HepG2 (cell line): ENCODE data around the gene ALG5. TPM values are rescaled to one million over a fixed set of nuclear protein-coding genes. Genes with fewer than 3 reads are reported as not detected.

Experiments
- AKNA ChIP-seq: sonication (generic); formaldehyde crosslinking; IDR thresholded peaks from 2 replicates; pipeline ENCODE4 v1.4.0; 2020; ENCODE audit warnings: missing genetic modification reagents, borderline replicate concordance
- BHLHE40 ChIP-seq: IDR thresholded peaks from 2 replicates; pipeline ENCODE4 v1.6.1; 2011; ENCODE audit warnings: low read length, improper control_type of control experiment
- DNMT1 ChIP-seq: sonication (generic); formaldehyde crosslinking; IDR thresholded peaks from 2 replicates; pipeline ENCODE4 v1.5.1; 2020; ENCODE audit warnings: mild to moderate bottlenecking, missing genetic modification reagents
- EED ChIP-seq: sonication (generic); formaldehyde crosslinking; IDR thresholded peaks from 2 replicates; pipeline ENCODE4 v1.5.0; 2020; ENCODE audit warnings: mild to moderate bottlenecking, missing genetic modification reagents
- MED13 ChIP-seq: sonication (generic); formaldehyde crosslinking; IDR thresholded peaks from 2 replicates; pipeline ENCODE4 v1.5.0; 2020; ENCODE audit warnings: missing genetic modification reagents
- MTA3 ChIP-seq: sonication (generic); formaldehyde crosslinking; IDR thresholded peaks from 2 replicates; pipeline ENCODE4 v1.4.0; 2020; ENCODE audit warnings: missing genetic modification reagents
- ONECUT2 ChIP-seq: sonication (generic); formaldehyde crosslinking; IDR thresholded peaks from 2 replicates; pipeline ENCODE4 v1.4.0; 2020; ENCODE audit warnings: missing genetic modification reagents
- PRDM15 ChIP-seq: sonication (generic); formaldehyde crosslinking; IDR thresholded peaks from 2 replicates; pipeline ENCODE4 v1.4.0; 2020; ENCODE audit warnings: missing genetic modification reagents
- RNF2 ChIP-seq: fragments of 450-650 bp; conservative IDR thresholded peaks from 2 replicates; pipeline ENCODE4 v1.6.1; 2016; ENCODE audit warnings: low read depth
- SKI ChIP-seq: fragments of 450-650 bp; IDR thresholded peaks from one replicate; pipeline ENCODE4 v1.6.1; 2018; ENCODE audit warnings: mild to moderate bottlenecking; ENCODE audit not compliant: partially characterized antibody
- SKIL ChIP-seq: sonication (generic); formaldehyde crosslinking; IDR thresholded peaks from 2 replicates; pipeline ENCODE4 v1.8.0; 2022; ENCODE audit warnings: missing genetic modification reagents, mild to moderate bottlenecking, moderate library complexity, borderline replicate concordance
- SNAI1 ChIP-seq: sonication (generic); formaldehyde crosslinking; IDR thresholded peaks from 2 replicates; pipeline ENCODE4 v1.5.0; 2020; ENCODE audit warnings: mild to moderate bottlenecking, missing genetic modification reagents, borderline replicate concordance
- TCF12 ChIP-seq, 2 experiments: fragments of 450-650 bp in 1 of 2; sonication (generic) in 1 of 2; formaldehyde crosslinking in 1 of 2; IDR thresholded peaks; 2 replicates each; pipeline versions ENCODE4 v1.6.1 to v1.8.0; 2017 to 2022; ENCODE audit warnings: antibody characterized with exemption in 1 of 2, mild to moderate bottlenecking in 1 of 2, missing genetic modification reagents in 1 of 2, moderate library complexity in 1 of 2
- ZBTB7B ChIP-seq: sonication (generic); formaldehyde crosslinking; IDR thresholded peaks from 2 replicates; pipeline ENCODE4 v1.4.0; 2020; ENCODE audit warnings: missing genetic modification reagents
- ZNF225 ChIP-seq: sonication (generic); formaldehyde crosslinking; IDR thresholded peaks from 2 replicates; pipeline ENCODE4 v1.4.0; 2020; ENCODE audit warnings: mild to moderate bottlenecking, missing genetic modification reagents
- ZNF253 ChIP-seq: sonication (generic); formaldehyde crosslinking; IDR thresholded peaks from 2 replicates; pipeline ENCODE4 v1.8.0; 2022; ENCODE audit warnings: mild to moderate bottlenecking, missing genetic modification reagents, borderline replicate concordance
- ZNF274 ChIP-seq: sonication (generic); formaldehyde crosslinking; IDR thresholded peaks from 2 replicates; pipeline ENCODE4 v1.5.1; 2020; ENCODE audit warnings: mild to moderate bottlenecking, missing genetic modification reagents
- ZNF354B ChIP-seq: sonication (generic); formaldehyde crosslinking; IDR thresholded peaks from 2 replicates; pipeline ENCODE4 v1.8.0; 2022; ENCODE audit warnings: mild to moderate bottlenecking, missing genetic modification reagents
- ZNF720 ChIP-seq: sonication (generic); formaldehyde crosslinking; IDR thresholded peaks from 2 replicates; pipeline ENCODE4 v1.4.0; 2020; ENCODE audit warnings: missing genetic modification reagents
- ZNF879 ChIP-seq: sonication (generic); formaldehyde crosslinking; IDR thresholded peaks from 2 replicates; pipeline ENCODE4 v1.8.1; 2023; ENCODE audit warnings: missing genetic modification reagents
- polyA plus RNA-seq, 8 experiments: library from polyadenylated mRNA; depleted of rRNA in 3 of 8; stranded (reverse) in 7 of 8; unstranded in 1 of 8; fragments of >200 nt; fragmentation: Illumina TruSeq in 4 of 8; extraction: Trizol in 4 of 8; gene quantifications; 2 replicates each; pipeline versions ENCODE4 v1.2.1 to v1.2.3, GENCODE V29; 2011 to 2016; ENCODE audit warnings: low read depth in 4 of 8, missing spikeins in 1 of 8, mixed read lengths in 1 of 8; ENCODE audit not compliant: insufficient read depth in 1 of 8
- total RNA-seq, 5 experiments: library from RNA; depleted of rRNA; stranded (reverse); fragments of >200 nt; fragmentation: Illumina TruSeq; extraction: Trizol; gene quantifications; 2 replicates each; pipeline ENCODE4 v1.2.3, GENCODE V29; 2016; ENCODE audit warnings: low read depth in 1 of 5

The ALG5 gene
- total and polyA plus RNA-seq, 2 of the 13 experiments (the other 11 are each of a cell fraction or from before 2014, with no cell fraction given): 27.8 to 51.1 TPM

- no peak for TF ChIP-seq ZBTB7B
- TF ChIP-seq BHLHE40: peak; percentile 82
- no peak for TF ChIP-seq ONECUT2 (CRISPR knock-in tag)
- no peak for TF ChIP-seq MTA3 (CRISPR knock-in tag)
- TF ChIP-seq ZNF274: no peak
- TF ChIP-seq RNF2: 0 out of 2 replicates have a peak, but pooled peaks have one; percentile 54
- TF ChIP-seq AKNA (CRISPR knock-in tag): no peak
- TF ChIP-seq ZNF720: no peak
- peak; percentile 63 for TF ChIP-seq SKI
- TF ChIP-seq MED13 (CRISPR knock-in tag): no peak
- 0 out of 2 replicates have a peak, but pooled peaks have one; percentile 60 for TF ChIP-seq ZNF253
- peak; percentile 82; the same call in 1 of the 2 replicates for TF ChIP-seq DNMT1 (CRISPR knock-in tag)
- no peak for TF ChIP-seq EED (CRISPR knock-in tag)
- no peak for TF ChIP-seq TCF12 (IDR thresholded peaks at IDR 0.05)
- TF ChIP-seq TCF12 (CRISPR knock-in tag; IDR thresholded peaks at IDR 0.05): peak; percentile 85; the same call in 1 of the 2 replicates
- TF ChIP-seq SKIL (CRISPR knock-in tag): no peak
- no peak for TF ChIP-seq ZNF879 (CRISPR knock-in tag)
- TF ChIP-seq SNAI1 (CRISPR knock-in tag): no peak
- peak; percentile 43; the same call in 1 of the 2 replicates for TF ChIP-seq ZNF225
- no peak; the same call in 1 of the 2 replicates for TF ChIP-seq PRDM15 (CRISPR knock-in tag)
- no peak for TF ChIP-seq ZNF354B (CRISPR knock-in tag)
Observed at GRCh38 chr13:36999054-36999714, at the start of gene ALG5 (continued).
